GM18507 (cell line): ENCODE results near the gene GOLGA7B.

ENCODE experiments used
- DNase-seq: peaks from one replicate; pipeline ENCODE4 v3.0.0; 2011; ENCODE audit warnings: low read depth; ENCODE audit not compliant: insufficient read length; ENCODE audit errors: extremely low spot score
- FAIRE-seq: peaks from 2 replicates; lab custom pipeline; 2011; peaks lifted over from hg19 to GRCh38; lab: Jason Lieb, UNC

GOLGA7B gene

DNA sequence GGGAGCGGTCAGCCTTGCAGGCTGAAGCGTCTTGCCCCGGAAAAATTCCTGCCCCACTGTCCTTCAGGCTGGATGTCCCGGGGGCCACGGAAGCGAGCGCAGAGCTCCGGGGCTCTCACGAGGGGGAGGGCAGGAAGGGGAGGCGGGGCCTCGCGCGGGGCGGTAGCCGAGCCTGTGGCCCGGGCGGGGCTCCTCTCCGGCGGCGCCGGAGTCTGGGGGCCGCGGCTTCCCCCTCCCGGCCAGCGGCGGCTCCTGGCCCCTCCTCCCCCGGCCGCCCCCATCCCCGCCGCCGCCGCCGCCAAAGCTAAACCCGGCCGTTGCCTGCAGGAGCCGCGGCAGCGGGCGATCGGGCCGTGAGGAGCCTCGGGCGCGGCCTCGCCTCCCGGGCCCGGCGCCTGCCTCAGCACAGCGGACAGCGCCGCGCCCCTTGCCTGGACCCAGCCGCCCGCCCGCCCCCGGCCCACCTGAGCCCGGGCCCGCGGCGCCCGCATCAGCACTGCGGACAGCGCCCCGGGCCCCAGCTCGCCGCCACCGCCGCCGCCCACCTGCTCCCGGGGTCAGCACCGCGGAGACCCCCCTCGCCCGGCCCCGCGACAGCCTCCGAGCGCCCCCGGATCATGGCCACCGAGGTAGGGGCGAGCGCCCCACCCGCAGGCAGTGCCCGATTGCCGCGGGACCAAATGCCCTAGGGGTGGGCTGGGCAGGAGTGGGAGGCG, at the start of gene GOLGA7B:
Gene GOLGA7B (plus strand): TSS at position 157 of the 716 bp plus-strand sequence. CDS start 461 bp downstream, at position 618.
- FAIRE-seq (no peak), DNase-seq (peak; percentile 36)

DNA sequence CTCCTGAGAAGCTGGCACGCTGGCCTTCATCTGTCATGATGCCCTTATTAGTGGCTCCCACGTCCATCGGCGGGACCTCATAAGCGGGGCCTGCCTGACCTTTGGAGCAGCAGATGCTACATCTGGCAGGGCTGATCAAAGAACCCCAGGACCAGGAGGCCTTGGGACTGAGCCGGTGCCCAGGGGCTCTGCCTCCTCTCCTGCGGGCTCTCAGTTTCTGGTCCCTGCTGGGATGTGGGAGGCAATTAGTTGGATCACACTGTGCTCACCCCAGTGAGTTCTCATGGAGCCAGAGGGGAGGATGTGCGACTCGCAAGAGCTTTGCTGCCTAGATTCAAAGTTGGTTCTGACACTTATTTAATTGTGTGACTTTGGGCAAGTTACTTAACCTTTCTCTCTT, 49.2 kb upstream of the GOLGA7B start:
- DNase-seq (no peak), FAIRE-seq (no peak)

DNA sequence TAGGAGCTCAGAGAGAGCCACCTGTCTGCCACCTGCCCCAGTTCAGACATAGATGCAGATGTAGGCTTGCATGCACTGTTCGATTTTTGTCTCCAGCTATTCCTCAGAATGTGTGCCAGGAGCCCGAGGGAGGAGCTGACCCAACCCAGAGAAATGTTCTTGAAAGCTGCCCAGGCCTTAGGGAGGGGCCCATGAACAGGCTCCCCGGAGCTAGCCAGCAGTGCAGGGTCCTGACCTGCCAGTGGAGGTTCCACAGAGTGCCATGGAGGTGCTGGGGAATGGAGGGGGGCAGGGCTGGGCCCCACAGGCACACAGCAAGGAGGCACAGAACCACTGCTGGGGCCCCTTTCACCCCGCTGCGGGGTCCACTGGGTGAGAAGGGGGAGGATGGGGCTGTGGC, 48.2 kb upstream of the GOLGA7B start:
- no peak for FAIRE-seq
- DNase-seq = no peak

DNA sequence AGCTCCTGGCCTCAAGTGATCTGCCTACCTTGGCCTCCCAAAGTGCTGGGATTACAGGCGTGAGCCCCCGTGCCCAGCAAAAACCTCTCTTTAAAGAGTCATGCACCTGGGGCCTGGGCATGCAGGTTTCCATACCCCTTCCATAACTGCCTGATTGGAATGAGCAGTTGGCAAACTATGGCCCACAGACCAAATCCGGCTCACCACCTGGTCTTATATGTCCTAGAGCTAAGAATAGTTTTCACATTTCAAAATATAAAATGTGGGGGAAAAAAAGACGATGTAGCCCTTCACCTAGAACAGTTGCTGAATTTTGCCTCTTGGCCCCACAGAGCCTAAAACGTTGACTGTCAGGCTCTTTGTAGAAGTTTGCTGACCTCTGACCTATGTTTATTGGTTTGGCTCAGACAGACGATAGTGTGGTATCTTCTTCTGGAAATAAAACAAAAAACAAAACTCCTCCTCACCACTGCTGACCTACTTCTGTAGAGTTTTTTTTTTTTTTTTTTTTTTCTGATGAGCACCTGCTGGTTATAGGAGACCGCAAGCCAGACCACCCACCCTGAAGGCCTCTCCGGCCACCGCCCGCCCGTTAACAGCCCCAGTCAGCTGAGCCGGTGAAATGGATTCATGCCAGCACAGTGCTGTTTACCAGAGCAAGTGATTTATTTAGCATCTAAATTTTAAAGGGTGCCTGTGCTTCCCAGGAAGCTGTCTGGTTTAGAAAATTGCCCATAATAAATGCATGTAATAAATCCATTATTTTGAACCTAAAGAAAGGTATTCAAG, 44.4 kb upstream of the GOLGA7B start:
- no peak for DNase-seq
- FAIRE-seq = no peak

DNA sequence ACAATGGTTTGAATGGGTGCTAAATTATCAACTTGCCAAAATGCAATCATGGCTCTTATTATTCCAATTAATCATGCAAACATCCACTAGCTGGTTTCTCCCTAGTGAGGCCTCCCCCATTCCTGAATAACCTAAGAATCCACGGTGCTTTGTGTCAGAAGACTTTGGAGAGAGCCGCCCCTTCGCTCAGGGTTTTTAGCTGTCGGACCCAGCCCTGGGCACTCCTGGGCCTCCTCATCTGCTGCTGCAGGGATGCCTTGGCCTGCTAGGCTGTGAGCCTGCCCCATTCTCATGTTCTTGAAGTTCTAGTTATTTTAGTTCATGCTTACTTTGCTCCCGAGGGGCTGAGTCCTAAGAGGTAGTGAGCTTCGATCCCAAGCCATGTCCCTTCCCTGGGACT, 43.7 kb upstream of the GOLGA7B start:
- FAIRE-seq = no peak
- no peak for DNase-seq

DNA sequence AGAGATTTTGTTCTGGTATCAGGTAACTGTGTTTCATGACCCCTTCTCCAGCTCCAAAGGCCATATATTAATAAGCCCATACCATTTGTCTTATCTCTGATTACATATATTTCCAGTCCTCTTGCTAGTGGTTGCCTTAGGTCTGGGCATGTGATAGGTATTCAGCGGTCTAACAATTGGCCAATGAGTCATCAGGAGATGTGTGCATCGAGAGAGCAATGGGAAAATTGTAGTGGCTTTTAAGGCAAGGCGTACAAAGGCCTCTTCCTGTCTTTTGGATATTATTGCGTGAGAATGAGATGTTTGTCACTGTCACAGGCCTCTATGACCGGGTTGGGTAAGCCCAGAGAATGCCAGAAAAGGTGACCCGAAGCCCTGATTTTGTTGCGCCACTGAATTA, 39.2 kb upstream of the GOLGA7B start:
- DNase-seq (no peak), FAIRE-seq (no peak)

DNA sequence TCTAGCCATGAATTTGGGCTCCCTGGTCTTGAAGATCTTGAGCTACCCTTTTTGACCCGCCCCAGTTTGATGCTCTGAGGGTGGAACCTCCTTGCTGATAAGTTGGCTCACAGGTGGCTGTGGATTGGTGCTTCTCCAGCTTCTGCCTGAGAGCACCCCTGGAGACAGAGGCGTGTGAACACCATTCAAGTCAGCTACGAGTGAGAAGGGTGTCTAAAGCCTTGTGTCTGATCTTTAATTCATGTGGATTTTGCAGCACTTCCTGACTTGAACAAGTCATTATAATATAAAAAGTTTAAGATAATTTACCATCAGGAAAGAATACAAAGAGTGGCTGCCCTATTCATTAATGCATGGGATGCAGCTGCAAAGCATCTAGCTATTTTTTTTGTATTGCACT, 37.7 kb upstream of the GOLGA7B start:
- FAIRE-seq = no peak
- DNase-seq = no peak

DNA sequence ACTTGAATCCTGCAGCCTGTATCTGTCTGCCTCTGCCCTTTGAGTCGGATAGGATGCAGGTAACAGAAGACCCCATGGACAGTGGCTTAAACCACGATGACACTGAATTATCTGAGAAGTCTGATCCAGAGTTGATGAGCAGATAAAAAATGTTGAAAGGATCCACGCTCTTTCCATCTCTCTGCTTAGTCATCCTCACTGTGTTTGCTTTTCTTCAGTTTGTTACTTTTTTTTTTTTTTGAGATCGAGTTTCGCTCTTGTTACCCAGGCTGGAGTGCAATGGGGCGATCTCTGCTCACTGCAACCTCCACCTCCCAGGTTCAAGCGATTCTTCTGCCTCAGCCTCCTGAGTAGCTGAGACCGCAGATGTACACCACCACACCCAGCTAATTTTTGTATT, 36.9 kb upstream of the GOLGA7B start:
- DNase-seq (no peak), FAIRE-seq (no peak)

DNA sequence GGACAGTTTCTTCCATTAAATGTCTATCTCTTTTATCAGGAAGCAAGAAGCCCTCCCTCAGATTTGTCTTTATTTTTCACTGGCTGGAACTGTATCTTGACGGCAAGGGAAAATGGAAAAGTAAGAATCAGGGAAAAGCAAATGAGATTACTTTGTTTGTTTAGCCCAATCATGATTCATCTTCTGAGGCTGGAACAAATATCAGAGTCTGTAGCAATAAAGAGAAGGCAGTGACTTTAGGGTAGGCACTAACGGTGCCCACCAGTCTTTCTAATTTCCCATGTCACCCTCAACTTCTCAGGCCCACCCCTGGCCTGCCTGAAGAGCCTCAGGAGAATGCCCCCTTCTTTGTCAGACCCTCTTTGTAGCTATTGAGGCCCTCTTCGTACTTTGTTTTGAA, 36.3 kb upstream of the GOLGA7B start:
- FAIRE-seq (no peak), DNase-seq (no peak)

DNA sequence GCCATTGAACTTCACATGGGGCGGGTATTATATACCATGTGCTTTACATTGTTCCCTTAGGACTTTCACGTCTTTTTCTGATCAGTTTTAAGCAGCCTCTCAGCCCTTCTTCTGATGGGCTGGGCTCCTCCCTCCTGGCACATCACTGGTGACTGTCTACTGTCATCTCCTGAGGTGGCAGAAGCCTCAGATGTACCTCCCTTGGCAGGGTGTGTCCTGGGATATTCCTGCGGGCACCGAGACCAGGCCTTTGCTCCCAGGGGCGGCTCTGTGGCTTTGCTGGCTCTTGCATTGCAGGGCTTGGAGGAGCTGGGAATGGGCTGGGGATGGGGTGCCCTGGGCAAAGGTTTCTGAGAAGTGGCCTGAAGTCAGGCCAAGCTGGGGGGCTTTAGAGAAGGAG, 34.6 kb upstream of the GOLGA7B start:
- FAIRE-seq (no peak), DNase-seq (no peak)

DNA sequence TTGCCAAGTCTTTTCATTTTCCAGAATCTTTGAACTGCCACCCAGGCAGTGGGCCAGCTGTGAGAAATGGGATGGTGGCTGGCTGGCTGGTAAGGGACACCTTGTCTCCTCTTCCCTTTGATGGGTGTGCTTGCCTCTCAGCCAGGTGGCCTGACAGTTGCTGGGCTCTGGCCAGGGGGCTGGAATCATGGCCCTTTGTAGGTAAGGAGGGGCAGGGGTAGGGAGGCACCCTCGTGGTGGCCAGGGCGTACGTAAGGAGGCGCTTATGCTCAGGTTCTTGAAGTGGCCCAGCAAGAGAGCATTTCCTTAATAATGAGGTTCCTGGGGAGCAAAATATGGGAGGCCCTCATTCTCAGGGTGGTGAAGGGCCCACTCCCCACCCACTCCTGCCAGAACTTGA, 33.0 kb upstream of the GOLGA7B start:
- no peak for FAIRE-seq
- DNase-seq = no peak

DNA sequence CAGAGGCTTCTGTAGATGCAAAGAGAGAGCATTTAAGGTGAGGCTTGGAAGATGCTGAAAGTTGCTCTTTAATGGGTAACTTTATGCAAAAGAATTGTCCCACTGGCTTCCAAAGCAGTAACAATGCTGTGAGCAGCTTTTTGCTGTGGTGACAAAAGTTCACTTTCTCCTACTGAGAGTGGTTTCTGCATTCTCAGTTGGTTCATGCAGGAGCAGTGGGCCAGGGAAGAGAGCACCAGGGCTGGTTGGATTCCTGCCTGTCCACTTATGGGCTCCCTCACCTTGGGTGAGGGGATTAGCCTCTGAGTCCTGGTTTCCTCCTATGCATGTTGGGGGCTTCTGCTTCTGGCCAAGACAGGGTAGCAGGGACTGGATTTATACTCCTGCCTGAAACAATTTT, 31.1 kb upstream of the GOLGA7B start:
- FAIRE-seq (no peak), DNase-seq (no peak)

DNA sequence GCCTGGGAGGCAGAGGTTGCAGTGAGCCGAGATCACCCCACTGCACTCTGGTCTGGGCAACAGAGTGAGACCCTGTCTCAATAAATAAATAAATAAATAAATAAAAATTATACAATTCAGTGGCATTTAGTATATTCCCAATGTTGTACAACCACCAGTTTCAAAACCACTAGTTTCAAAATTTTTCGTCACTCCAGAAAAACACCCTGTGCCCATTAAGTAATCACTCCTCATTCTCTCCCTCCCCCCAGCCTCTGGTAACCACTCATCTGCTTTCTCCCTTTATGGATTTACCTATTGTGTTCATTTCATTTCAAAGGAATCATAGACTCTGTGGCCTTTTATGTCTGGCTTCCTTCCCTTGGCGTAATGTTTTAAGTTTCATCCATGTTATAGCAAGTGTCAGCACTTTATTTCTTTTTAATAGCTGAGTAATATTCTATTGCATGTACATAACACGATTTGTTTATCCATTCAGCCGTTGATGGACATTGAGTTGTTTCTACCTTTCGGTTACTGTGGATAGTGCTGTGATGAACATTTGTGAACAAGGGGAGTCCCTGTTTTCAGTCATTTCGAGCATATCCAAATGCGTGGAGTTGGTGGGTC, 29.4 kb upstream of the GOLGA7B start:
- DNase-seq (no peak), FAIRE-seq (no peak)

DNA sequence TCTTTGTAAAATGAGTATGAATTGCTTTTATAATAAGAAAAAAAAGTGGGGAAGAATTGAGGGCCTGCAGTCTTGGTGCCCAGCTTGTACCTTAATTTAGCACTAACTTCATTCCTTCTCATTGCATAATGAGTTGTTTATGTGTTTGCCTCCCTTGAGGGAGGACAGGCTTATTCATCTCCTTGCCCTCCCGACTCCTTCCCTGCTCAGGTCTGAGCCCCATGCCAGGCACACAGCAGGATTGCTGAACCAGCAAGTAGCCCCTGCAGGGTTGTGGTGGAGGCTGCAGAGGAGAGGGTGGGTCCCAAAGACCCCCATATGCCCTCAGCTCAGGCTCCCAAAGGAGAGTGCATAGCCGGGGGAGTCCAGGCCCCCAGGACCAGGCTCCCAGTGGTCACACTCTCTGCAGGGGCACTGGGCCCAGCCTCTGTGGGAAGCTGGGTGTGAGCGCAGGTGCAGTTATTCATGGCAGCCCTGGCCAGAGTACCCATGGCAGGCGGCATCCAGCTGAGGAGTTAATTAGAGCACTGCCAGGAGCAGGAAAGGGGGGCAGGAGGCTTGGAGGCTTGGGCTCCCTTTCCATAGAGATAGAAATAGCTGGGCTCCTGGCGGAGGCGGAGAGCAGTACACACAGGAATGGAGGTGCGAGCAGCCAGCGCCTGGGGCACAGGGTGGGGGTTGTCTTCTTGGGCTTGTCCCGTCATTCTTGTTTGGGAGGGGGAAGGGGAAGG, 28.2 kb upstream of the GOLGA7B start:
- DNase-seq (no peak), FAIRE-seq (no peak)

DNA sequence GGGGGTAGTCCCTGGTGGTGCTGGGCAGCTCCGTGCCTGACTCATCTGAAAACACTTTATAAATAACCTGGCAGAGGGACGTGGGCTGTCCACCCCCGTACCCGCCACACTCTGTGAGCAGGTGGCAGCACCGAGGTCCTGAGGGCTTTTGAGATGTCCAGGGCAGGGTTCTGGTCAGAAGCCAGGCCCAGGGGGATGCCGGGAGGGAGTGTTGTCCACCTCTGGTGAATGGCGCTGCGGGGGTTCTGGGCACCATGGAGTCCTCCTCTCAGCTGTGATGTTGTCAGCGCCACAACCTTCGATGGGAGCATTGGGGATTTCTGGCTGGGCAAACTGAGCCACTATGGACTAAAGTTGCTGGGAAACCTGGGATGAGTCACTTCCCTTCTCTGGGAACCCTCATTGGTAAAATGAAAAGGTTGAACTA, 27.4 kb upstream of the GOLGA7B start:
- FAIRE-seq = no peak
- DNase-seq = no peak

DNA sequence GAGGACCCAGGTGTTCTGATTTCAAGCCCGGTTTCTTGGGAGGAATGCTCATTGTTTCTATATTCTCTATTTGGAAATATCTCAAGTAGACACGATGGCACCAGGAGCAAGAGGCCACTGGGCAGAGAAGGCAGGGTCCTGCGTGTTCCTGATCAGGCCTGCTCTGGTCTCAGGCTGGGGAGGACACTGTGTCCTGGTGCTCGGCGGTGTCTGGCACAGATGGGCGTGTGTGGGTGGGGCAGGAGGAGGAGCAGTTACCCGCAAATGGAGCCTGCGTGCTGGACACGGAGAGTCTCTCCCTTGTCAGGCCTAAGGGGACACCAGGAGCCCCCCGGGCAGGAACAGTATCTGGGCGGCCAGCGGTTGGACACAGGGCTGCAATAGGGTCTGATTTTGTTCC, 25.9 kb upstream of the GOLGA7B start:
- no peak for FAIRE-seq

DNA sequence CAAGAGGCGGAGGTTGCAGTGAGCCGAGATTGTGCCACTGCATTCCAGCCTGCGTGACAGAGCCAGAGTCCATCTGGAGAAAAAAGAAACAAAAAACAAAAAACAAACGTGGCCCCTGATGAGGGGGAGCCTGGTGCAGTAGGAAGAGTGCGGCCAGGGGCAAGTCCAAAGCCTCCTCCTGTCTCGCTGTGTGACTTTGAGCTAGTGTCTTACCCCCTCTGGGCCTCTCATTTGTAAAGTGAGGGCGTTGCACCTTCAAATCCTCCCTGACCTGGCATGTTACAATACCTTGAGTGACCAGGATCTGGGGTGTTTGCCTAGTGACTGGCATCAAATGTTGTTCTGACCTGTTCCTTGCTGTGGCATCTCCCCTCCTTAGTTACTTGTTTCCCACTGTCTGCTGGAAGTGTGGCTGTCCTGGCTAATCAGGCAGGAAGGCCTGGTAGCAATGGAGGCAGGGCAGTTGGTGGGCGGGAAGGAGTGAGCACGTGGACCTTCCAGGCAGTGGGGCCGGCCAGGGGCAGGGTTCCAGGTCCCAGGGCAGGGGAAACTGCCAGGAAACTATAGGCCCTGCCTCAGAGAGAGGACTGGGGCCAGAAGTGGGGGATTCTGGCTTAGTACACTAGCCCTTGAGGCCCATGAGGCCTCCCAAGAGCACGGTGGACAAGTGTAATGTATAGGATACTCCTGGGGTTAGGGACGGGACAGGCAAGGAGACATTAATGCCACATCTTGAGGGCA, 24.5 kb upstream of the GOLGA7B start:
- DNase-seq (no peak), FAIRE-seq (no peak)

More for the DNA sequence above, 25.9 kb upstream of the GOLGA7B start:
- no peak for DNase-seq

DNA sequence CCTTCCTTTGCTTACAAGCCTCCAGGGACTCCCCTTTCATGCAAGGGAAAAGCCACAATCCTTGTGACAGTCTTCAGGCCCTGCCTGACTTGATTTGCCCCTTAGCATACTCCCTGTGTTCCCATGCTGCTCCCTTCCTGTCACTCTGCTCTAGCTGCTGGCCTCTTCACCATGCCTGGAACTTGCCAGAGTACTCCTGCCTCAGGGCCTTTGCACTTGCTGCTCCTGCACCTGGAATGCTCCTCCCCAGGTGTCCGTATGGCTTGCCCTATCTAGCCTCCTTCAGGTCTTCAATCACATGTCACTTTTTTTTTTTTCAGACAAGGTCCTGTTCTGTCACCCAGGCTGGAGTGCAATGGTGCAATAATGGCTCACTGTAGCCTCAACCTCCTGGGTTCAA, 22.8 kb upstream of the GOLGA7B start:
- FAIRE-seq = no peak
- no peak for DNase-seq

DNA sequence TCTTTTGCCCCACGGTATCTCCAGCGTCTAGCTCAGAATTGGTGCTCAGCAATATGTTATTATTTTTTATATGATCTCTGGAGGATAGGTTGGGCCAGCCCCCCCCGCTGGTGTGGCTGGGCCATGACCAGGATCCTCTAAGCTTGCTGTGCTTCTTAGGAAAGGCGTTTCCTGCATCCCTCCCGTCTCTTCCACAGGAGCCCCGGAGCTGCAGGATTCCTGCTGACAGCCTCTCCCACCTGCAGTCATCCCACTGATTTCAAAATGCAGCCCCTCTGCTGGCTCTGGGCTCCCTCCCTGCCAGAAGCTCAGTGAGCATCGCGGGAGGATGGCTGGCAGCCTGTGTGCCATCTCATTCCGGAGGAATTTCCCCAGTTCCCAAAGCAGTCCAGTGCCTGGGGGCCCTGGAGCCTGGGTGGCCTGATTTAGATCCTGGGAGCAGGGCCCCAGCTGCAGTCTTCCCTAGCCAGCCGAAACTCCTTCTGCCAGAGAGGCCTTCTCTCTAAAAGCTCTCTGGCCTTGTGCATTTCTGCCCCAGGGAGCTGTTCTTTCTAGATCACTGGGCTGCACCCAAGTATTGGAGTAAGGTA, 21.8 kb upstream of the GOLGA7B start:
- no peak for FAIRE-seq

More for the DNA sequence above, 21.8 kb upstream of the GOLGA7B start:
- no peak for DNase-seq
